ENCODE results near the gene KCNIP1. TPM values are rescaled to one million over a fixed set of nuclear protein-coding genes. Genes with fewer than 3 reads are reported as not detected.
A peak's percentile ranks its signal among the peaks of the same experiment; 100 is the strongest.

KCNIP1 gene
- not detected in 2 replicates for total RNA-seq (2014; rRNA removed)
- Bru-seq, nascent RNA = percentile 2 among the genes with signal in this experiment
- BruChase-seq, experiment 1, labeled RNA remaining after a 6-hour chase = percentile 1 among the genes with signal in this experiment
- percentile 4 among the genes with signal in this experiment for BruChase-seq, experiment 2, labeled RNA remaining after a 2-hour chase
- long read RNA-seq = 0 reads

- intact Hi-C loops (cut with micrococcal nuclease) = no loop called here
- Histone ChIP-seq H3K4me1 (ENCODE audit: insufficient read depth, low read length) (no peaks in the 10 kb centered on the region), H3K79me2 (ENCODE audit: low read length) (no peaks in the 10 kb centered on the region), H3K9ac (ENCODE audit: low read length) (no peak within 1 kb of the TSS), H2AFZ (ENCODE audit: low read length) (no peak within 1 kb of the TSS), H3K27me3 (ENCODE audit: low read length) (peaks cover 21% of the 10 kb centered on the region), H3K36me3 (ENCODE audit: low read depth, low read length) (no peaks in the 10 kb centered on the region), H3F3A (ENCODE audit: low read length, unreplicated experiment) (no peaks in the 10 kb centered on the region), H3K9me2 (replicated peaks; ENCODE audit: low read length) (no peaks in the 10 kb centered on the region), H3K4me2 (ENCODE audit: low read length) (no peak within 1 kb of the TSS), H3K9me3 (ENCODE audit: low read length) (no peaks in the 10 kb centered on the region), H4K20me1 (ENCODE audit: low read length) (no peaks in the 10 kb centered on the region), H3K27ac (ENCODE audit: low read length) (no peak within 1 kb of the TSS), H3K4me3 (ENCODE audit: low read length) (no peak within 1 kb of the TSS)
- TF ChIP-seq EZH2 (IDR thresholded peaks at IDR 0.05; ENCODE audit: low read length, unreplicated experiment) = peak; percentile 23
- TF ChIP-seq EZH2phosphoT487 (IDR thresholded peaks at IDR 0.05; ENCODE audit: borderline replicate concordance, low read length) = no peak
- POLR2A ChIA-PET (ENCODE audit: unreplicated experiment) = no interaction called here
- no TSS peak for BruUV-seq (replicated peaks)
- DNase-seq = no peak
- ATAC-seq = no peak; the same call in 1 of the 2 replicates
- CTCF ChIA-PET = no interaction called here
Observed at GRCh38 chr5:170503990-170504596, at the start of gene KCNIP1. Gene KCNIP1 (plus strand): TSS chr5:170504020.

- ChIA-PET POLR2A (ENCODE audit: unreplicated experiment) (no interaction called here), CTCF (no interaction called here)
- Histone ChIP-seq H3K4me1 (ENCODE audit: insufficient read depth, low read length) (peaks cover 12% of the 10 kb centered on the region), H4K20me1 (ENCODE audit: low read length) (no peaks in the 10 kb centered on the region), H3F3A (ENCODE audit: low read length, unreplicated experiment) (no peaks in the 10 kb centered on the region), H3K4me2 (ENCODE audit: low read length) (no peak overlapping the region), H3K4me3 (ENCODE audit: low read length) (no peak overlapping the region), H3K9me2 (replicated peaks; ENCODE audit: low read length) (no peaks in the 10 kb centered on the region), H3K36me3 (ENCODE audit: low read depth, low read length) (no peaks in the 10 kb centered on the region), H3K79me2 (ENCODE audit: low read length) (no peaks in the 10 kb centered on the region), H3K27me3 (ENCODE audit: low read length) (no peaks in the 10 kb centered on the region), H2AFZ (ENCODE audit: low read length) (no peak overlapping the region), H3K27ac (ENCODE audit: low read length) (no peak overlapping the region), H3K9me3 (ENCODE audit: low read length) (no peaks in the 10 kb centered on the region), H3K9ac (ENCODE audit: low read length) (no peak overlapping the region)
- no peak for DNase-seq
- intact Hi-C loops (cut with micrococcal nuclease) = no loop called here
- BruUV-seq (replicated peaks) = no TSS peak
- TF ChIP-seq CTCF (conservative IDR thresholded peaks at IDR 0.05; ENCODE audit: low read depth, low read length) = no peak
- ATAC-seq = no peak
Observed at GRCh38 chr5:170463426-170463825, 40.4 kb upstream of the KCNIP1 start.

GRCh38 chr5:170464280-170465127 is 39.3 kb upstream of the KCNIP1 start:
- POLR2A ChIA-PET (ENCODE audit: unreplicated experiment) = no interaction called here

More at GRCh38 chr5:170464280-170465127, 39.3 kb upstream of the KCNIP1 start:
- no peaks in the 10 kb centered on the region for H3K36me3 ChIP-seq (ENCODE audit: low read depth, low read length)
- CTCF ChIA-PET = no interaction called here
- H3K9ac ChIP-seq (ENCODE audit: low read length) = no peak overlapping the region
- no TSS peak for BruUV-seq (replicated peaks)
- H4K20me1 ChIP-seq (ENCODE audit: low read length) = no peaks in the 10 kb centered on the region
- H3K9me3 ChIP-seq (ENCODE audit: low read length) = no peaks in the 10 kb centered on the region
- no peak overlapping the region for H3K4me3 ChIP-seq (ENCODE audit: low read length)
- intact Hi-C loops (cut with micrococcal nuclease) = no loop called here
- H3K9me2 ChIP-seq (replicated peaks; ENCODE audit: low read length) = no peaks in the 10 kb centered on the region
- no peak for DNase-seq
- ATAC-seq = no peak
- no peaks in the 10 kb centered on the region for H3F3A ChIP-seq (ENCODE audit: low read length, unreplicated experiment)
- no peak overlapping the region for H2AFZ ChIP-seq (ENCODE audit: low read length)
- H3K4me1 ChIP-seq (ENCODE audit: insufficient read depth, low read length) = peaks cover 12% of the 10 kb centered on the region
- no peaks in the 10 kb centered on the region for H3K27me3 ChIP-seq (ENCODE audit: low read length)
- no peak overlapping the region for H3K27ac ChIP-seq (ENCODE audit: low read length)
- TF ChIP-seq CTCF (conservative IDR thresholded peaks at IDR 0.05; ENCODE audit: low read depth, low read length) (no peak), EZH2 (IDR thresholded peaks at IDR 0.05; ENCODE audit: low read length, unreplicated experiment) (no peak), EZH2phosphoT487 (IDR thresholded peaks at IDR 0.05; ENCODE audit: borderline replicate concordance, low read length) (no peak)
- no peak overlapping the region for H3K4me2 ChIP-seq (ENCODE audit: low read length)
- H3K79me2 ChIP-seq (ENCODE audit: low read length) = no peaks in the 10 kb centered on the region

Measured in PC-3 (cell line).